HEK293 (cell line): ENCODE data around the gene ARHGAP8.

ENCODE experiments used
- CTCF ChIP-seq: fragments of 450-650 bp; formaldehyde crosslinking; IDR thresholded peaks from 2 replicates; pipeline ENCODE4 v1.5.1; 2016; ENCODE audit warnings: missing biosample characterization, missing genetic modification characterization
- KLF10 ChIP-seq: fragments of 450-650 bp; IDR thresholded peaks from 2 replicates; pipeline ENCODE4 v1.5.1; 2018; ENCODE audit warnings: missing biosample characterization, mild to moderate bottlenecking, missing genetic modification characterization
- REPIN1 ChIP-seq: fragments of 450-650 bp; formaldehyde crosslinking; IDR thresholded peaks from 2 replicates; pipeline ENCODE4 v1.5.1; 2017; ENCODE audit warnings: missing biosample characterization, missing genetic modification characterization, low read depth
- ZNF133 ChIP-seq: fragments of 450-650 bp; formaldehyde crosslinking; IDR thresholded peaks from 2 replicates; pipeline ENCODE4 v1.5.1; 2016; ENCODE audit warnings: missing biosample characterization, missing genetic modification characterization
- ZNF830 ChIP-seq: fragments of 450-650 bp; IDR thresholded peaks from 2 replicates; pipeline ENCODE4 v1.5.0; 2018; ENCODE audit warnings: missing biosample characterization, missing genetic modification characterization, low read depth, mild to moderate bottlenecking, moderate library complexity

GRCh38 chr22:44724859-44725258, 27.5 kb upstream of the ARHGAP8 start:
- TF ChIP-seq CTCF (tag by site-specific recombination): no peak
- no peak for TF ChIP-seq REPIN1 (tag by site-specific recombination)
- TF ChIP-seq ZNF830 (tag by site-specific recombination): no peak
- TF ChIP-seq ZNF133 (tag by site-specific recombination): no peak
- TF ChIP-seq KLF10 (tag by site-specific recombination): no peak
